WTC11 (cell line): ENCODE results near the gene PTPN6.

ENCODE experiments used
- FOXJ3 ChIP-seq: sonication (generic); formaldehyde crosslinking; IDR thresholded peaks from 2 replicates; pipeline ENCODE4 v1.9.0; 2021; ENCODE audit warnings: missing genetic modification reagents, mild to moderate bottlenecking, borderline replicate concordance
- FOXP1 ChIP-seq: sonication (generic); formaldehyde crosslinking; IDR thresholded peaks from 2 replicates; pipeline ENCODE4 v1.8.0; 2022; ENCODE audit warnings: missing genetic modification reagents, mild to moderate bottlenecking, moderate library complexity, borderline replicate concordance
- JAZF1 ChIP-seq: fragments of 250-450 bp; sonication (Bioruptor Pico); IDR thresholded peaks from 2 replicates; pipeline ENCODE4 v1.9.0; 2021; ENCODE audit warnings: moderate library complexity, mild to moderate bottlenecking, inconsistent platforms
- RELA ChIP-seq: sonication (generic); formaldehyde crosslinking; IDR thresholded peaks from 2 replicates; pipeline ENCODE4 v1.8.1; 2022; ENCODE audit warnings: missing genetic modification reagents, mild to moderate bottlenecking, borderline replicate concordance
- TP53 ChIP-seq: sonication (generic); formaldehyde crosslinking; IDR thresholded peaks from 2 replicates; pipeline ENCODE4 v1.8.1; 2023; ENCODE audit warnings: mild to moderate bottlenecking, missing genetic modification reagents
- TF ChIP-seq, protein P1 (sequence below): sonication (generic); formaldehyde crosslinking; IDR thresholded peaks from 2 replicates; pipeline ENCODE4 v1.8.1; 2023; ENCODE audit warnings: mild to moderate bottlenecking, missing genetic modification reagents
- TF ChIP-seq, protein P2 (sequence below): fragments of 200-600 bp; IDR thresholded peaks from 2 replicates; pipeline ENCODE4 v1.8.0; 2022; ENCODE audit warnings: antibody characterized with exemption

DNA sequence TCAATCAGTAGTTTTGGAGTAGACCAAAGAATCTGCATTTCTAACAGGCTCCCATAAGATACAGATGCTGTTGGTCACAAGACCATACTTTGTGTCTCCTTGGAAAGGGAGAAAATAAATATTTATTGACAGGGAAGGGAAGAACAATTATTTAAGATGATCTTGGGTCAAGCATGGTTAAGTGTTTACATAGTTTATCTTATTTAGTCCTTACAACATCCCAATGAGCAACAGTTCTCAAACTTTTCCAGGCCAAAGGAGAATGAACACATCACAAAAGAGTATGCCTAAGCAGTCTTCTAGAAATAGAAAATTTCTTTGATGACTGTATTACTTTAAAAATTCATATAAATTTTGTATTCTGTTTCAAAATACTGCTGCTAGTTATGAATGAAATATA, 58.4 kb downstream of the PTPN6 start:
- TF ChIP-seq, protein P1, sequence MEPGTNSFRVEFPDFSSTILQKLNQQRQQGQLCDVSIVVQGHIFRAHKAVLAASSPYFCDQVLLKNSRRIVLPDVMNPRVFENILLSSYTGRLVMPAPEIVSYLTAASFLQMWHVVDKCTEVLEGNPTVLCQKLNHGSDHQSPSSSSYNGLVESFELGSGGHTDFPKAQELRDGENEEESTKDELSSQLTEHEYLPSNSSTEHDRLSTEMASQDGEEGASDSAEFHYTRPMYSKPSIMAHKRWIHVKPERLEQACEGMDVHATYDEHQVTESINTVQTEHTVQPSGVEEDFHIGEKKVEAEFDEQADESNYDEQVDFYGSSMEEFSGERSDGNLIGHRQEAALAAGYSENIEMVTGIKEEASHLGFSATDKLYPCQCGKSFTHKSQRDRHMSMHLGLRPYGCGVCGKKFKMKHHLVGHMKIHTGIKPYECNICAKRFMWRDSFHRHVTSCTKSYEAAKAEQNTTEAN (CRISPR knock-in tag) = no peak
- TF ChIP-seq FOXP1 (no peak), JAZF1 (CRISPR knock-in tag) (no peak), TP53 (no peak), RELA (no peak), FOXJ3 (CRISPR knock-in tag) (no peak)
- TF ChIP-seq, protein P2, sequence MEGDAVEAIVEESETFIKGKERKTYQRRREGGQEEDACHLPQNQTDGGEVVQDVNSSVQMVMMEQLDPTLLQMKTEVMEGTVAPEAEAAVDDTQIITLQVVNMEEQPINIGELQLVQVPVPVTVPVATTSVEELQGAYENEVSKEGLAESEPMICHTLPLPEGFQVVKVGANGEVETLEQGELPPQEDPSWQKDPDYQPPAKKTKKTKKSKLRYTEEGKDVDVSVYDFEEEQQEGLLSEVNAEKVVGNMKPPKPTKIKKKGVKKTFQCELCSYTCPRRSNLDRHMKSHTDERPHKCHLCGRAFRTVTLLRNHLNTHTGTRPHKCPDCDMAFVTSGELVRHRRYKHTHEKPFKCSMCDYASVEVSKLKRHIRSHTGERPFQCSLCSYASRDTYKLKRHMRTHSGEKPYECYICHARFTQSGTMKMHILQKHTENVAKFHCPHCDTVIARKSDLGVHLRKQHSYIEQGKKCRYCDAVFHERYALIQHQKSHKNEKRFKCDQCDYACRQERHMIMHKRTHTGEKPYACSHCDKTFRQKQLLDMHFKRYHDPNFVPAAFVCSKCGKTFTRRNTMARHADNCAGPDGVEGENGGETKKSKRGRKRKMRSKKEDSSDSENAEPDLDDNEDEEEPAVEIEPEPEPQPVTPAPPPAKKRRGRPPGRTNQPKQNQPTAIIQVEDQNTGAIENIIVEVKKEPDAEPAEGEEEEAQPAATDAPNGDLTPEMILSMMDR = no peak
